A549 (cell line): ENCODE data around the gene PROB1. TPM values are rescaled to one million over a fixed set of nuclear protein-coding genes. Genes with fewer than 3 reads are reported as not detected.

Experiments used
- ATAC-seq, 2 experiments: fragments of 200-7000 bp in 1 of 2; fragments of >200 bp in 1 of 2; cut with Nextera tagmentation in 1 of 2; cut with Tn5 transposase in 1 of 2; 3 replicates each; pipeline versions ENCODE4 v1.8.0 to v1.9.1; 2018 to 2020; ENCODE audit warnings: mild to moderate bottlenecking in 1 of 2, moderate library complexity in 1 of 2
- CTCF ChIA-PET: fragments of 300-600 bp; sonication (Branson Sonifier 250); formaldehyde crosslinking; extraction: SDS; loops from one replicate; lab custom pipeline; 2021; ENCODE audit warnings: antibody characterized with exemption, inconsistent platforms; lab: Yijun Ruan, JAX
- POLR2A ChIA-PET: fragments of 350-600 bp; formaldehyde crosslinking; extraction: SDS; loops from one replicate; lab custom pipeline; 2021; ENCODE audit warnings: antibody characterized with exemption, inconsistent platforms; lab: Yijun Ruan, JAX
- DNase-seq, 2 experiments: peaks; one replicate each; pipeline versions ENCODE4 v3.0.0 to v3.0.0-alpha.2; 2011 to 2016; ENCODE audit warnings: low read depth in 1 of 2, low spot score in 1 of 2
- FAIRE-seq: peaks from 2 replicates; lab custom pipeline; 2011; peaks lifted over from hg19 to GRCh38; lab: Jason Lieb, UNC
- H3K27ac ChIP-seq, 2 experiments: fragments of >200 bp; sonication (Bioruptor Twin); formaldehyde crosslinking; 3 replicates each; pipeline ENCODE4 v1.5.1; 2016 to 2017
- H3K4me1 ChIP-seq: fragments of >200 bp; sonication (Bioruptor Twin); formaldehyde crosslinking; 3 replicates; pipeline ENCODE4 v1.6.1; 2016
- H3K4me2 ChIP-seq: fragments of >200 bp; sonication (Bioruptor Twin); formaldehyde crosslinking; 3 replicates; pipeline ENCODE4 v1.6.1; 2016
- H3K4me3 ChIP-seq: fragments of >200 bp; sonication (Bioruptor Twin); formaldehyde crosslinking; 3 replicates; pipeline ENCODE4 v1.5.1; 2016
- H3K9me3 ChIP-seq: fragments of >200 bp; sonication (Bioruptor Twin); formaldehyde crosslinking; 3 replicates; pipeline ENCODE4 v1.6.1; 2016
- CBX2 ChIP-seq: fragments of 200-600 bp; sonication (generic); IDR thresholded peaks from 2 replicates; pipeline ENCODE4 v1.6.1; 2016; ENCODE audit warnings: low read depth, mild to moderate bottlenecking, borderline replicate concordance
- CTCF ChIP-seq: fragments of >200 bp; sonication (Bioruptor Twin); formaldehyde crosslinking; IDR thresholded peaks from 3 replicates; pipeline ENCODE4 v1.5.1; 2016
- E2F6 ChIP-seq: IDR thresholded peaks from 2 replicates; pipeline ENCODE4 v1.6.1; 2012; ENCODE audit warnings: low read depth, borderline replicate concordance
- EP300 ChIP-seq, 2 experiments: fragments of >200 bp; sonication (Bioruptor Twin); formaldehyde crosslinking; IDR thresholded peaks; 2 replicates in 1 of 2; 3 replicates in 1 of 2; pipeline ENCODE4 v1.6.1; 2016 to 2017
- ESRRA ChIP-seq: fragments of 150-350 bp; IDR thresholded peaks from 2 replicates; pipeline ENCODE4 v1.6.1; 2014; ENCODE audit warnings: mild to moderate bottlenecking, low read length, borderline replicate concordance
- FOSL2 ChIP-seq, 2 experiments: fragments of 450-650 bp in 1 of 2; fragments of >200 bp in 1 of 2; sonication (Bioruptor Twin) in 1 of 2; formaldehyde crosslinking; IDR thresholded peaks; 2 replicates each; pipeline versions ENCODE4 v1.5.0 to v1.6.1; 2016 to 2020; ENCODE audit warnings: mild to moderate bottlenecking in 1 of 2, moderate library complexity in 1 of 2
- HES2 ChIP-seq: fragments of >200 bp; sonication (Bioruptor Twin); formaldehyde crosslinking; IDR thresholded peaks from 2 replicates; pipeline ENCODE4 v1.6.1; 2016
- HOXB13 ChIP-seq: fragments of 250-450 bp; sonication (Bioruptor Pico); IDR thresholded peaks from 2 replicates; pipeline ENCODE4 v1.5.0; 2020; ENCODE audit warnings: low read depth, mild to moderate bottlenecking, moderate library complexity
- HOXB5 ChIP-seq: fragments of 250-450 bp; sonication (Bioruptor Pico); IDR thresholded peaks from 2 replicates; pipeline ENCODE4 v1.5.0; 2020; ENCODE audit warnings: mild to moderate bottlenecking, moderate library complexity
- KDM1A ChIP-seq: fragments of 200-600 bp; sonication (generic); IDR thresholded peaks from 2 replicates; pipeline ENCODE4 v1.6.1; 2016; ENCODE audit warnings: low read depth, mild to moderate bottlenecking
- KDM5A ChIP-seq: fragments of 200-600 bp; sonication (generic); IDR thresholded peaks from 2 replicates; pipeline ENCODE4 v1.6.1; 2016; ENCODE audit warnings: antibody characterized with exemption, mild to moderate bottlenecking
- MAFK ChIP-seq: fragments of 450-650 bp; IDR thresholded peaks from 2 replicates; pipeline ENCODE4 v1.6.1; 2014; ENCODE audit not compliant: partially characterized antibody
- MAZ ChIP-seq: fragments of 150-350 bp; IDR thresholded peaks from 2 replicates; pipeline ENCODE4 v1.6.1; 2014; ENCODE audit warnings: antibody characterized with exemption, low read depth, low read length, borderline replicate concordance
- MYC ChIP-seq: IDR thresholded peaks from 2 replicates; pipeline ENCODE4 v1.6.1; 2012; ENCODE audit warnings: mild to moderate bottlenecking, inconsistent platforms, low read length, improper control_type of control experiment, borderline replicate concordance
- NFE2L2 ChIP-seq: fragments of 150-350 bp; conservative IDR thresholded peaks from 2 replicates; pipeline ENCODE4 v1.6.1; 2014; ENCODE audit warnings: low read length
- NPAS2 ChIP-seq: fragments of 250-450 bp; sonication (Bioruptor Pico); IDR thresholded peaks from 2 replicates; pipeline ENCODE4 v1.8.0; 2022; ENCODE audit warnings: mild to moderate bottlenecking, moderate library complexity, borderline replicate concordance
- PBX3 ChIP-seq: IDR thresholded peaks from 2 replicates; pipeline ENCODE4 v1.6.1; 2012
- PHF8 ChIP-seq: fragments of 200-600 bp; sonication (generic); IDR thresholded peaks from 2 replicates; pipeline ENCODE4 v1.6.1; 2016; ENCODE audit warnings: low read depth, mild to moderate bottlenecking, antibody characterized with exemption, moderate library complexity, borderline replicate concordance
- POLR2A ChIP-seq: IDR thresholded peaks from 2 replicates; pipeline ENCODE4 v1.6.1; 2012; ENCODE audit warnings: mild to moderate bottlenecking, low read length
- POLR2AphosphoS2 ChIP-seq: conservative IDR thresholded peaks from 2 replicates; pipeline ENCODE4 v1.6.1; 2012; ENCODE audit warnings: low read length, improper control_type of control experiment, inconsistent platforms
- RCOR1 ChIP-seq: fragments of 150-350 bp; IDR thresholded peaks from 2 replicates; pipeline ENCODE4 v1.6.1; 2014; ENCODE audit warnings: antibody characterized with exemption, low read length, low read depth
- RFX5 ChIP-seq: fragments of 450-650 bp; IDR thresholded peaks from 2 replicates; pipeline ENCODE4 v1.7.1; 2014; ENCODE audit warnings: antibody characterized with exemption, mild to moderate bottlenecking, moderate library complexity
- ZNF302 ChIP-seq: fragments of 250-450 bp; sonication (Bioruptor Pico); IDR thresholded peaks from 2 replicates; pipeline ENCODE4 v1.9.0; 2021; ENCODE audit warnings: inconsistent platforms, mild to moderate bottlenecking, moderate library complexity
- ZSCAN20 ChIP-seq: fragments of 250-450 bp; sonication (Bioruptor Pico); IDR thresholded peaks from 2 replicates; pipeline ENCODE4 v1.8.0; 2022; ENCODE audit warnings: mild to moderate bottlenecking, moderate library complexity
- WGBS: methylation state at CpG from one replicate; pipeline ENCODE4 v1.1.6; 2017; ENCODE audit errors: missing lambda C conversion rate; 5-methylcytosine and 5-hydroxymethylcytosine counted together
- polyA plus RNA-seq, 4 experiments: library from polyadenylated mRNA; depleted of rRNA in 3 of 4; stranded (reverse); fragments of >200 nt; fragmentation: RNase III in 1 of 4; extraction: RNeasy Plus Mini Kit Qiagen cat#74134 plus additional on column Dnase treatment in 1 of 4; gene quantifications; 2 replicates in 3 of 4; 3 replicates in 1 of 4; pipeline ENCODE4 v1.2.3, GENCODE V29; 2011 to 2017
- TF ChIP-seq, protein P1 (sequence below): fragments of 150-350 bp; IDR thresholded peaks from 2 replicates; pipeline ENCODE4 v1.6.1; 2014; ENCODE audit warnings: low read depth, mild to moderate bottlenecking, low read length

PROB1 gene
- polyA plus RNA-seq, 2 of the 4 experiments (the other 2 are of a cell fraction) = 0.23 to 0.48 TPM

GRCh38 chr5:139416651-139417050 is 21.7 kb upstream of the PROB1 start:
- CTCF ChIA-PET = interaction anchor here (13.8 kb wide), 1 partner anchor 101 kb away, joined by 392 read pairs; no protein-coding TSS in a partner anchor
- Histone ChIP-seq H3K4me3 (no peak overlapping the region), H3K9me3 (no peaks in the 10 kb centered on the region), H3K27ac (no peak overlapping the region), H3K4me2 (no peak overlapping the region), H3K4me1 (no peaks in the 10 kb centered on the region)
- no peak for FAIRE-seq
- POLR2A ChIA-PET = no interaction called here
- TF ChIP-seq KDM5A = no peak
- TF ChIP-seq HOXB13 (CRISPR knock-in tag) = no peak
- no peak for TF ChIP-seq NPAS2 (CRISPR knock-in tag)
- no peak for TF ChIP-seq ZNF302 (CRISPR knock-in tag)
- TF ChIP-seq ESRRA = no peak
- TF ChIP-seq KDM1A = no peak
- TF ChIP-seq E2F6 = no peak
- no peak for ATAC-seq
- 92% methylated on average over 9 of the region's 9 CpGs for WGBS
- no peak for DNase-seq

DNA sequence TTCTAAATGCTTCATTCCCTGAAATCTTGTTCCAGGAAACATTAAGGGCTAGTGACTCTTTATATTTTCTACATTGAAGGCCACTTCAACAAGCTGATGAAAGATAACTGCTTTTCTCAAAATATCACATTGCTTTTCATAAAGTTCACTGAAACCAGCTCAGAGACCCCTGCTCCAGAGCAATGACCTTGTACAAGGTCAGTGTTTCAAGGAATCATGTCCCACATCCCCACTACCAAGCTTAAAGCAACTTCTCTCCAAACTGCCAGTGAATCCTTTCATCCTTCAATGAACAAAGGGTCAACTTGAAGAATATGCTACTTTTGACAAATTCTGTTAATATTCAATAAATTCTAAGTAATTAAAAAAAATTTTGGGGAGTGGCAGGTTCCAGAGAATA is 21.0 kb upstream of the PROB1 start:
- H3K4me3 ChIP-seq = no peak overlapping the region
- TF ChIP-seq PHF8 (no peak), NFE2L2 (no peak), MAZ (no peak), PBX3 (no peak), ZSCAN20 (CRISPR knock-in tag) (no peak), POLR2AphosphoS2 (no peak), MYC (no peak), CBX2 (no peak), CTCF (no peak), FOSL2 (IDR thresholded peaks at IDR 0.05) (no peak), FOSL2 (CRISPR knock-in tag; IDR thresholded peaks at IDR 0.05) (no peak)
- ATAC-seq (no peak), DNase-seq (no peak), FAIRE-seq (no peak)
- ChIA-PET CTCF (interaction anchor here (0.6 to 13.8 kb wide), 3 partner anchors 9 to 1237 kb away, joined by 3 to 392 read pairs (median 4); no protein-coding TSS in a partner anchor), POLR2A (no interaction called here)
- H3K9me3 ChIP-seq = no peaks in the 10 kb centered on the region
- H3K4me2 ChIP-seq = no peak overlapping the region
- no peak overlapping the region for H3K27ac ChIP-seq
- H3K4me1 ChIP-seq = no peaks in the 10 kb centered on the region

- FAIRE-seq (no peak), ATAC-seq (no peak), DNase-seq (no peak)
- H3K9me3 ChIP-seq = no peaks in the 10 kb centered on the region
- POLR2A ChIA-PET = no interaction called here
- CTCF ChIA-PET = interaction anchor here (0.6 to 13.8 kb wide), 2 partner anchors 9 to 102 kb away, joined by 3 to 392 read pairs; no protein-coding TSS in a partner anchor
- no peak for TF ChIP-seq ZSCAN20 (CRISPR knock-in tag)
- TF ChIP-seq MAFK = no peak
- no peak for TF ChIP-seq PHF8
- no peak for TF ChIP-seq RCOR1
- no peak for TF ChIP-seq KDM5A
- no peak for TF ChIP-seq EP300 (IDR thresholded peaks at IDR 0.05)
- TF ChIP-seq, protein P1, sequence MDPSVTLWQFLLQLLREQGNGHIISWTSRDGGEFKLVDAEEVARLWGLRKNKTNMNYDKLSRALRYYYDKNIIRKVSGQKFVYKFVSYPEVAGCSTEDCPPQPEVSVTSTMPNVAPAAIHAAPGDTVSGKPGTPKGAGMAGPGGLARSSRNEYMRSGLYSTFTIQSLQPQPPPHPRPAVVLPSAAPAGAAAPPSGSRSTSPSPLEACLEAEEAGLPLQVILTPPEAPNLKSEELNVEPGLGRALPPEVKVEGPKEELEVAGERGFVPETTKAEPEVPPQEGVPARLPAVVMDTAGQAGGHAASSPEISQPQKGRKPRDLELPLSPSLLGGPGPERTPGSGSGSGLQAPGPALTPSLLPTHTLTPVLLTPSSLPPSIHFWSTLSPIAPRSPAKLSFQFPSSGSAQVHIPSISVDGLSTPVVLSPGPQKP = no peak
- TF ChIP-seq RFX5 = no peak
- no peak for TF ChIP-seq HES2
- TF ChIP-seq POLR2A = no peak
- no peak for TF ChIP-seq POLR2AphosphoS2
- TF ChIP-seq HOXB5 = no peak
- WGBS = 82% methylated on average over 7 of the region's 8 CpGs
- no peak overlapping the region for H3K27ac ChIP-seq
- no peak overlapping the region for H3K4me2 ChIP-seq
- no peak overlapping the region for H3K4me3 ChIP-seq
- H3K4me1 ChIP-seq = no peaks in the 10 kb centered on the region
Observed at GRCh38 chr5:139415221-139415861, 20.4 kb upstream of the PROB1 start.
